ENCODE data around the gene ZNF683.

Gene ZNF683

GRCh38 chr1:26357121-26357602 is 15.4 kb downstream of the ZNF683 start:
- no peak for DNase-seq

- no peak for DNase-seq
Observed at GRCh38 chr1:26356106-26356505, 16.4 kb downstream of the ZNF683 start.

GRCh38 chr1:26354972-26355371 is 17.6 kb downstream of the ZNF683 start:
- no peak for DNase-seq

GRCh38 chr1:26353976-26354820 is 18.4 kb downstream of the ZNF683 start, which contains the start of gene CRYBG2:
Gene CRYBG2 (minus strand): TSS chr1:26354130. CDS start chr1:26346657, 7,473 bp downstream.
- DNase-seq = no peak

- no peak for DNase-seq
Observed at GRCh38 chr1:26353210-26353859, 19.2 kb downstream of the ZNF683 start.

GRCh38 chr1:26352338-26352679 is 20.2 kb downstream of the ZNF683 start:
- no peak for DNase-seq

GRCh38 chr1:26351590-26352337 is 20.8 kb downstream of the ZNF683 start:
- DNase-seq = no peak

GRCh38 chr1:26350701-26351589 is 21.6 kb downstream of the ZNF683 start:
- no peak for DNase-seq

- DNase-seq = no peak
Observed at GRCh38 chr1:26350343-26350700, 22.2 kb downstream of the ZNF683 start.

GRCh38 chr1:26349877-26350244 is 22.7 kb downstream of the ZNF683 start:
- no peak for DNase-seq

- no peak for DNase-seq
Observed at GRCh38 chr1:26349188-26349876, 23.2 kb downstream of the ZNF683 start.

- DNase-seq = no peak
Observed at GRCh38 chr1:26346274-26347033, 26.1 kb downstream of the ZNF683 start.

- no peak for DNase-seq
Observed at GRCh38 chr1:26345718-26346117, 26.8 kb downstream of the ZNF683 start.

- no peak for DNase-seq
Observed at GRCh38 chr1:26344147-26344920, 28.2 kb downstream of the ZNF683 start.

GRCh38 chr1:26340047-26340481 is 32.5 kb downstream of the ZNF683 start:
- DNase-seq = no peak

GRCh38 chr1:26338670-26339069 is 33.9 kb downstream of the ZNF683 start:
- DNase-seq = no peak

GRCh38 chr1:26337625-26338024 is 34.9 kb downstream of the ZNF683 start:
- no peak for DNase-seq

- DNase-seq = no peak
Observed at GRCh38 chr1:26337206-26337535, 35.4 kb downstream of the ZNF683 start.

- no peak for DNase-seq
Observed at GRCh38 chr1:26336477-26337205, 35.9 kb downstream of the ZNF683 start.

Measured in amniotic stem cell (primary cell).